SK-N-SH treated with all-trans-retinoic acid at 6 μM for 48 hours (cell line): ENCODE results near the gene RAVER2.

Experiments
- ATAC-seq: fragments of 200-7000 bp; cut with Tn5 transposase; 3 replicates; pipeline ENCODE4 v1.9.1; 2020; ENCODE audit warnings: mild to moderate bottlenecking, moderate library complexity
- ARNTL ChIP-seq: fragments of 450-650 bp; formaldehyde crosslinking; IDR thresholded peaks from 2 replicates; pipeline ENCODE4 v1.5.0; 2020; ENCODE audit warnings: low read depth, mild to moderate bottlenecking, moderate library complexity, borderline replicate concordance
- BACH2 ChIP-seq: fragments of 250-450 bp; sonication (Bioruptor Pico); IDR thresholded peaks from 2 replicates; pipeline ENCODE4 v1.9.0; 2021; ENCODE audit warnings: mild to moderate bottlenecking, borderline replicate concordance
- CREB5 ChIP-seq: fragments of 250-450 bp; sonication (Bioruptor Pico); IDR thresholded peaks from 2 replicates; pipeline ENCODE4 v1.5.1; 2020; ENCODE audit warnings: low read depth, mild to moderate bottlenecking, moderate library complexity
- CSDC2 ChIP-seq: fragments of 250-450 bp; sonication (Bioruptor Pico); IDR thresholded peaks from 2 replicates; pipeline ENCODE4 v1.5.0; 2020; ENCODE audit warnings: mild to moderate bottlenecking, moderate library complexity
- CSRNP3 ChIP-seq: fragments of 250-450 bp; sonication (Bioruptor Pico); IDR thresholded peaks from 2 replicates; pipeline ENCODE4 v1.5.1; 2021; ENCODE audit warnings: mild to moderate bottlenecking, moderate library complexity
- ESRRG ChIP-seq: fragments of 250-450 bp; sonication (Bioruptor Pico); IDR thresholded peaks from 2 replicates; pipeline ENCODE4 v1.6.1; 2021; ENCODE audit warnings: mild to moderate bottlenecking
- ISL1 ChIP-seq: fragments of 250-450 bp; sonication (Bioruptor Pico); IDR thresholded peaks from 2 replicates; pipeline ENCODE4 v2.1.2; 2022; ENCODE audit warnings: mild to moderate bottlenecking, moderate library complexity
- OSR1 ChIP-seq: fragments of 250-450 bp; sonication (Bioruptor Pico); IDR thresholded peaks from 2 replicates; pipeline ENCODE4 v1.8.0; 2022; ENCODE audit warnings: moderate library complexity, mild to moderate bottlenecking, inconsistent platforms
- PATZ1 ChIP-seq: fragments of 250-450 bp; sonication (Bioruptor Pico); IDR thresholded peaks from 2 replicates; pipeline ENCODE4 v1.8.0; 2020; ENCODE audit warnings: mild to moderate bottlenecking, moderate library complexity, borderline replicate concordance
- POU6F1 ChIP-seq: fragments of 250-450 bp; sonication (Bioruptor Pico); IDR thresholded peaks from 2 replicates; pipeline ENCODE4 v1.8.0; 2021; ENCODE audit warnings: low read depth, mild to moderate bottlenecking, moderate library complexity, borderline replicate concordance
- PPARA ChIP-seq: fragments of 250-450 bp; sonication (Bioruptor Pico); IDR thresholded peaks from 2 replicates; pipeline ENCODE4 v1.5.0; 2020; ENCODE audit warnings: mild to moderate bottlenecking, borderline replicate concordance
- RARB ChIP-seq: fragments of 250-450 bp; sonication (Bioruptor Pico); IDR thresholded peaks from 2 replicates; pipeline ENCODE4 v1.8.0; 2021; ENCODE audit warnings: mild to moderate bottlenecking, moderate library complexity
- SNAI2 ChIP-seq: fragments of 250-450 bp; sonication (Bioruptor Pico); IDR thresholded peaks from 2 replicates; pipeline ENCODE4 v1.5.0; 2020; ENCODE audit warnings: mild to moderate bottlenecking, moderate library complexity
- TOX ChIP-seq: fragments of 250-450 bp; sonication (Bioruptor Pico); IDR thresholded peaks from 2 replicates; pipeline ENCODE4 v1.8.0; 2021; ENCODE audit warnings: mild to moderate bottlenecking, moderate library complexity, borderline replicate concordance
- TSHZ2 ChIP-seq: fragments of 250-450 bp; sonication (Bioruptor Pico); IDR thresholded peaks from 2 replicates; pipeline ENCODE4 v1.5.0; 2020; ENCODE audit warnings: mild to moderate bottlenecking, moderate library complexity
- ZC3H10 ChIP-seq: fragments of 250-450 bp; sonication (Bioruptor Pico); IDR thresholded peaks from 2 replicates; pipeline ENCODE4 v1.5.1; 2021; ENCODE audit warnings: mild to moderate bottlenecking, moderate library complexity
- ZFP3 ChIP-seq: fragments of 250-450 bp; sonication (Bioruptor Pico); IDR thresholded peaks from 2 replicates; pipeline ENCODE4 v1.5.0; 2020; ENCODE audit warnings: mild to moderate bottlenecking, moderate library complexity
- ZFP30 ChIP-seq: fragments of 450-650 bp; formaldehyde crosslinking; IDR thresholded peaks from 2 replicates; pipeline ENCODE4 v1.5.0; 2022; ENCODE audit warnings: mild to moderate bottlenecking, moderate library complexity
- ZNF565 ChIP-seq: fragments of 450-650 bp; formaldehyde crosslinking; conservative IDR thresholded peaks from 2 replicates; pipeline ENCODE4 v1.5.0; 2020; ENCODE audit warnings: low read depth, mild to moderate bottlenecking, moderate library complexity
- ZNF70 ChIP-seq: fragments of 450-650 bp; formaldehyde crosslinking; IDR thresholded peaks from 2 replicates; pipeline ENCODE4 v1.5.0; 2020; ENCODE audit warnings: mild to moderate bottlenecking, moderate library complexity
- ZNF8 ChIP-seq: fragments of 450-650 bp; formaldehyde crosslinking; IDR thresholded peaks from 2 replicates; pipeline ENCODE4 v1.5.0; 2020; ENCODE audit warnings: mild to moderate bottlenecking, moderate library complexity

Gene RAVER2

GRCh38 chr1:64721576-64722145 is 23.2 kb upstream of the RAVER2 start (continued):
- TF ChIP-seq PATZ1 (CRISPR knock-in tag), result no peak
- no peak for TF ChIP-seq RARB (CRISPR knock-in tag)
- TF ChIP-seq BACH2, result no peak
- no peak for TF ChIP-seq PPARA
- no peak for TF ChIP-seq ESRRG
- TF ChIP-seq ZNF70, result no peak
- TF ChIP-seq ZC3H10 (CRISPR knock-in tag), result no peak
- no peak for TF ChIP-seq ZFP3
- no peak for TF ChIP-seq ZNF8 (CRISPR knock-in tag)
- TF ChIP-seq OSR1, result no peak

GRCh38 chr1:64727861-64728260 is 17.0 kb upstream of the RAVER2 start:
- no peak for TF ChIP-seq ZC3H10 (CRISPR knock-in tag)
- no peak for TF ChIP-seq ISL1 (CRISPR knock-in tag)
- TF ChIP-seq TOX (CRISPR knock-in tag), result no peak
- TF ChIP-seq SNAI2 (CRISPR knock-in tag), result no peak
- TF ChIP-seq BACH2, result no peak
- TF ChIP-seq POU6F1, result no peak
- no peak for TF ChIP-seq RARB (CRISPR knock-in tag)
- TF ChIP-seq ZFP3, result no peak
- TF ChIP-seq ESRRG, result no peak
- TF ChIP-seq CSRNP3, result no peak
- no peak for TF ChIP-seq ARNTL
- no peak for TF ChIP-seq PPARA
- no peak for TF ChIP-seq ZNF70
- no peak for TF ChIP-seq TSHZ2
- no peak for TF ChIP-seq CSDC2 (CRISPR knock-in tag)
- no peak for TF ChIP-seq CREB5 (CRISPR knock-in tag)
- no peak for TF ChIP-seq ZNF565 (CRISPR knock-in tag)
- TF ChIP-seq ZFP30 (CRISPR knock-in tag), result no peak
- ATAC-seq, result no peak

GRCh38 chr1:64733581-64734286 is 11.1 kb upstream of the RAVER2 start:
- TF ChIP-seq PATZ1 (CRISPR knock-in tag), result no peak
- no peak for TF ChIP-seq ISL1 (CRISPR knock-in tag)
- no peak for ATAC-seq
